Mesenchymal stem cell (in vitro differentiated cells and primary cell): ENCODE results near the gene GNAO1.

ENCODE experiments used
- DNase-seq: peaks from one replicate; pipeline ENCODE4 v3.0.0-alpha.2; 2013
- H2AFZ ChIP-seq: one replicate; pipeline ENCODE4 v1.6.1; 2013; ENCODE audit warnings: low read depth, mild to moderate bottlenecking, control low read depth, inconsistent platforms, low read length, moderate library complexity
- H2AK5ac ChIP-seq: 2 replicates; pipeline ENCODE4 v1.6.1; 2013; ENCODE audit warnings: low read length, moderate library complexity, mild to moderate bottlenecking, inconsistent platforms; ENCODE audit not compliant: severe bottlenecking
- H2BK120ac ChIP-seq: one replicate; pipeline ENCODE4 v1.6.1; 2013; ENCODE audit warnings: low read depth, mild to moderate bottlenecking, inconsistent platforms, low read length, moderate library complexity
- H2BK12ac ChIP-seq, 2 experiments: one replicate each; pipeline ENCODE4 v1.6.1; 2013; ENCODE audit warnings: inconsistent platforms in 2 of 2, low read length in 2 of 2, mild to moderate bottlenecking in 2 of 2, moderate library complexity in 2 of 2, control low read depth in 1 of 2
- H2BK15ac ChIP-seq: one replicate; pipeline ENCODE4 v1.6.1; 2013; ENCODE audit warnings: mild to moderate bottlenecking, low read depth, inconsistent platforms; ENCODE audit not compliant: poor library complexity, severe bottlenecking
- H2BK5ac ChIP-seq: 2 replicates; pipeline ENCODE4 v1.6.1; 2013; ENCODE audit warnings: low read depth, mild to moderate bottlenecking, low read length, control low read depth, inconsistent platforms; ENCODE audit not compliant: poor library complexity, severe bottlenecking
- H3K14ac ChIP-seq, 2 experiments: one replicate each; pipeline ENCODE4 v1.6.1; 2013; ENCODE audit warnings: inconsistent platforms in 2 of 2, low read length in 2 of 2, control low read depth in 1 of 2, mild to moderate bottlenecking in 1 of 2, moderate library complexity in 1 of 2
- H3K18ac ChIP-seq, 2 experiments: one replicate each; pipeline ENCODE4 v1.6.1; 2013; ENCODE audit warnings: inconsistent platforms in 2 of 2, low read length in 2 of 2, control low read depth in 1 of 2, low read depth in 1 of 2, mild to moderate bottlenecking in 1 of 2
- H3K23ac ChIP-seq, 2 experiments: one replicate each; pipeline ENCODE4 v1.6.1; 2013; ENCODE audit warnings: inconsistent platforms in 2 of 2, low read length in 2 of 2, mild to moderate bottlenecking in 2 of 2, moderate library complexity in 2 of 2, control low read depth in 1 of 2
- H3K27ac ChIP-seq: 2 replicates; pipeline ENCODE4 v1.5.1; 2013; ENCODE audit warnings: mild to moderate bottlenecking, moderate library complexity, low read length, control low read depth, inconsistent platforms; ENCODE audit not compliant: poor library complexity, severe bottlenecking
- H3K27me3 ChIP-seq, 2 experiments: 2 replicates each; pipeline versions ENCODE4 v1.6.1 to v1.7.0; 2013; ENCODE audit warnings: low read length in 2 of 2, mild to moderate bottlenecking in 2 of 2, moderate library complexity in 2 of 2, control low read depth in 1 of 2, inconsistent platforms in 1 of 2; ENCODE audit not compliant: control insufficient read depth in 1 of 2, insufficient read depth in 1 of 2
- H3K36me3 ChIP-seq, 2 experiments: 2 replicates each; pipeline versions ENCODE4 v1.6.1 to v1.7.0; 2013; ENCODE audit warnings: low read length in 2 of 2, control low read depth in 1 of 2, inconsistent platforms in 1 of 2, low read depth in 1 of 2, mild to moderate bottlenecking in 1 of 2; ENCODE audit not compliant: insufficient read depth in 2 of 2, control insufficient read depth in 1 of 2
- H3K4ac ChIP-seq, 2 experiments: one replicate each; pipeline ENCODE4 v1.6.1; 2013; ENCODE audit warnings: inconsistent platforms in 2 of 2, low read length in 2 of 2, mild to moderate bottlenecking in 2 of 2, moderate library complexity in 2 of 2, control low read depth in 1 of 2, low read depth in 1 of 2
- H3K4me1 ChIP-seq: 2 replicates; pipeline ENCODE4 v1.6.1; 2013; ENCODE audit warnings: low read depth, low read length, control low read depth; ENCODE audit not compliant: control insufficient read depth, insufficient read depth
- H3K4me2 ChIP-seq: 2 replicates; pipeline ENCODE4 v1.6.1; 2013; ENCODE audit warnings: low read length, mild to moderate bottlenecking, inconsistent platforms; ENCODE audit not compliant: poor library complexity, severe bottlenecking
- H3K4me3 ChIP-seq, 2 experiments: 2 replicates each; pipeline versions ENCODE4 v1.5.1 to v1.7.0; 2013; ENCODE audit warnings: low read length in 2 of 2, mild to moderate bottlenecking in 2 of 2, control low read depth in 1 of 2, low read depth in 1 of 2; ENCODE audit not compliant: insufficient read depth in 1 of 2
- H3K79me1 ChIP-seq: replicated peaks from 2 replicates; pipeline ENCODE4 v1.6.1; 2013; ENCODE audit warnings: mild to moderate bottlenecking, control low read depth, low read length, inconsistent platforms; ENCODE audit not compliant: poor library complexity, severe bottlenecking
- H3K9ac ChIP-seq: 2 replicates; pipeline ENCODE4 v1.7.0; 2013; ENCODE audit warnings: mild to moderate bottlenecking, low read length, moderate library complexity
- H3K9me3 ChIP-seq: 2 replicates; pipeline ENCODE4 v1.7.0; 2013; ENCODE audit warnings: mild to moderate bottlenecking, low read length; ENCODE audit not compliant: control insufficient read depth
- H4K8ac ChIP-seq: one replicate; pipeline ENCODE4 v1.6.1; 2013; ENCODE audit warnings: inconsistent platforms, mild to moderate bottlenecking, low read length, moderate library complexity
- H4K91ac ChIP-seq: one replicate; pipeline ENCODE4 v1.6.1; 2013; ENCODE audit warnings: mild to moderate bottlenecking, low read length, inconsistent platforms
- WGBS: methylation state at CpG from one replicate; pipeline ENCODE4 v1.1.7; 2013; ENCODE audit warnings: mixed read lengths; 5-methylcytosine and 5-hydroxymethylcytosine counted together

Gene GNAO1

GRCh38 chr16:56317998-56318826 lies 126.9 kb downstream of the GNAO1 start:
- 27% methylated on average over 28 of the region's 28 CpGs for WGBS
- peak overlapping the region; percentile 73 for H3K4me2 ChIP-seq

GRCh38 chr16:56318827-56319140 lies 127.5 kb downstream of the GNAO1 start:
- Histone ChIP-seq H3K4ac (no peak overlapping the region), H3K4me3 (no peak overlapping the region), H2BK120ac (no peak overlapping the region), H3K79me1 (no peaks in the 10 kb centered on the region), H3K27ac (no peak overlapping the region), H3K14ac (no peak overlapping the region), H3K9me3 (no peaks in the 10 kb centered on the region), H4K8ac (no peak overlapping the region), H2BK5ac (no peak overlapping the region), H2BK12ac (no peak overlapping the region), H4K91ac (no peak overlapping the region), H2AFZ (no peak overlapping the region), H3K27me3 (peaks cover 21 to 25% of the 10 kb centered on the region in 2 experiments), H3K4me1 (peaks cover 4% of the 10 kb centered on the region), H2BK15ac (no peak overlapping the region), H2AK5ac (no peak overlapping the region), H3K9ac (no peak overlapping the region), H3K18ac (no peak overlapping the region), H3K23ac (no peak overlapping the region), H3K4me2 (no peak overlapping the region), H3K36me3 (no peaks in the 10 kb centered on the region)
- DNase-seq: no peak
- 57% methylated on average over 1 of the region's 1 CpG for WGBS

More at GRCh38 chr16:56317998-56318826, 126.9 kb downstream of the GNAO1 start:
- H3K4ac ChIP-seq: no peak overlapping the region
- peak overlapping the region; percentile 70 for H3K9ac ChIP-seq
- H3K36me3 ChIP-seq: no peaks in the 10 kb centered on the region
- peak overlapping the region; percentile 11 for H2BK120ac ChIP-seq
- peak overlapping the region in 1 of 2 experiments; percentile 11 for H2BK12ac ChIP-seq
- no peak overlapping the region for H2BK15ac ChIP-seq
- H2AFZ ChIP-seq: peak overlapping the region; percentile 16
- H4K8ac ChIP-seq: peak overlapping the region; percentile 88
- H3K14ac ChIP-seq: no peak overlapping the region
- peak; percentile 72 for DNase-seq
- peak overlapping the region; percentile 46 to 56 for H3K18ac ChIP-seq
- H3K4me1 ChIP-seq: peaks cover 4% of the 10 kb centered on the region
- H2BK5ac ChIP-seq: no peak overlapping the region
- no peak overlapping the region for H3K27ac ChIP-seq
- H3K4me3 ChIP-seq: peak overlapping the region in 1 of 2 experiments; percentile 60
- no peak overlapping the region for H3K23ac ChIP-seq
- no peaks in the 10 kb centered on the region for H3K9me3 ChIP-seq
- H3K27me3 ChIP-seq: peaks cover 21 to 23% of the 10 kb centered on the region in 2 experiments
- H3K79me1 ChIP-seq: no peaks in the 10 kb centered on the region
- H2AK5ac ChIP-seq: no peak overlapping the region
- H4K91ac ChIP-seq: peak overlapping the region; percentile 1

GRCh38 chr16:56319376-56319775 lies 128.1 kb downstream of the GNAO1 start:
- Histone ChIP-seq H2AFZ (no peak overlapping the region), H2AK5ac (no peak overlapping the region), H3K4me2 (no peak overlapping the region), H3K79me1 (no peaks in the 10 kb centered on the region), H2BK15ac (no peak overlapping the region), H3K9me3 (no peaks in the 10 kb centered on the region), H3K4ac (no peak overlapping the region), H3K4me1 (peaks cover 8% of the 10 kb centered on the region), H3K4me3 (no peak overlapping the region), H2BK120ac (no peak overlapping the region), H3K27me3 (peaks cover 21 to 25% of the 10 kb centered on the region in 2 experiments), H3K14ac (no peak overlapping the region), H3K9ac (no peak overlapping the region), H4K91ac (no peak overlapping the region), H3K18ac (no peak overlapping the region), H3K27ac (no peak overlapping the region), H2BK12ac (no peak overlapping the region), H4K8ac (no peak overlapping the region), H3K36me3 (no peaks in the 10 kb centered on the region), H3K23ac (no peak overlapping the region), H2BK5ac (no peak overlapping the region)
- DNase-seq: no peak
- WGBS: 86% methylated on average over 6 of the region's 6 CpGs

- Histone ChIP-seq H3K4ac (no peak overlapping the region), H3K36me3 (no peaks in the 10 kb centered on the region), H3K4me2 (no peak overlapping the region), H3K23ac (no peak overlapping the region), H4K91ac (no peak overlapping the region), H2BK5ac (no peak overlapping the region), H3K27ac (no peak overlapping the region), H3K9ac (no peak overlapping the region), H3K14ac (peak overlapping the region in 1 of 2 experiments; percentile 39), H4K8ac (no peak overlapping the region), H2BK120ac (no peak overlapping the region), H3K18ac (no peak overlapping the region), H2AFZ (no peak overlapping the region), H3K4me3 (no peak overlapping the region), H2AK5ac (no peak overlapping the region), H3K9me3 (no peaks in the 10 kb centered on the region), H3K79me1 (no peaks in the 10 kb centered on the region), H3K4me1 (peaks cover 12% of the 10 kb centered on the region), H2BK15ac (no peak overlapping the region), H3K27me3 (peaks cover 21 to 25% of the 10 kb centered on the region in 2 experiments), H2BK12ac (no peak overlapping the region)
- DNase-seq: no peak
- 92% methylated on average over 8 of the region's 8 CpGs for WGBS
Observed at GRCh38 chr16:56320056-56320455, 128.8 kb downstream of the GNAO1 start.
